ENCODE data around the gene CRISPLD2. TPM values are rescaled to one million over a fixed set of nuclear protein-coding genes. Genes with fewer than 3 reads are reported as not detected.

CRISPLD2 gene
- total RNA-seq (1 to 10 TPM in 4 of 5 donors, under 1 TPM in 1; 0.76 to 2.8 (median 1.8) TPM), total RNA-seq (0.05 to 5.5 (median 1.0) reads per million in 29 experiments)
- 0.87 TPM for total RNA-seq (2013)

GRCh38 chr16:84819644-84820304, at the start of gene CRISPLD2:
Gene CRISPLD2, plus strand, starts transcription at chr16:84819985. Its CDS starts 18,511 bp downstream, at chr16:84838496.
- ATAC-seq (replicated peaks in 1 of 4) (peak; percentile 99 to 100 (median 99)), DNase-seq (peak; percentile 68 to 93 (median 87))
- Histone ChIP-seq H3K4me1 (ENCODE audit: control insufficient read depth in 1 of 2, extremely low read depth in 1 of 2, insufficient read depth in 2 of 2, low read length in 2 of 2) (peaks cover 7 to 16% of the 10 kb centered on the region in 2 experiments), H3K36me3 (ENCODE audit: control insufficient read depth in 2 of 2, extremely low read depth in 1 of 2, insufficient read depth in 1 of 2, low read length in 1 of 2) (no peaks in the 10 kb centered on the region), H3K27ac (ENCODE audit: low read length) (no peak within 1 kb of the TSS), H3K9me3 (no peaks in the 10 kb centered on the region), H3K27me3 (replicated peaks in 1 of 2; ENCODE audit: control insufficient read depth in 2 of 2, extremely low read depth in 1 of 2, insufficient read depth in 2 of 2, low read length in 1 of 2) (peaks cover 0 to 52% of the 10 kb centered on the region in 2 experiments), H3K4me3 (ENCODE audit: control insufficient read depth in 1 of 2, extremely low read depth in 1 of 2, low read length in 1 of 2) (peak within 1 kb of the TSS; percentile 37 to 48)
- Mint-ChIP-seq H3K9me3 (no peaks in the 10 kb centered on the region), H3K36me3 (no peaks in the 10 kb centered on the region), H3K27me3 (peaks cover 14 to 20% of the 10 kb centered on the region in 2 donors), H3K4me3 (peak within 1 kb of the TSS; percentile 68 to 84 (median 78)), H3K4me1 (peaks cover 11 to 18% (median 16%) of the 10 kb centered on the region in 3 donors), H3K27ac (no peak within 1 kb of the TSS)
- ChIA-PET CTCF (interaction anchor here in 1 of 2 donors (0.6 to 0.7 kb wide), 2 partner anchors 81 to 625 kb away, joined by 3 read pairs; no protein-coding TSS in a partner anchor), POLR2A (no interaction called here)
- whole genome bisulfite sequencing (ENCODE audit: insufficient coverage): 5% methylated on average over 53 of the region's 53 CpGs

DNA sequence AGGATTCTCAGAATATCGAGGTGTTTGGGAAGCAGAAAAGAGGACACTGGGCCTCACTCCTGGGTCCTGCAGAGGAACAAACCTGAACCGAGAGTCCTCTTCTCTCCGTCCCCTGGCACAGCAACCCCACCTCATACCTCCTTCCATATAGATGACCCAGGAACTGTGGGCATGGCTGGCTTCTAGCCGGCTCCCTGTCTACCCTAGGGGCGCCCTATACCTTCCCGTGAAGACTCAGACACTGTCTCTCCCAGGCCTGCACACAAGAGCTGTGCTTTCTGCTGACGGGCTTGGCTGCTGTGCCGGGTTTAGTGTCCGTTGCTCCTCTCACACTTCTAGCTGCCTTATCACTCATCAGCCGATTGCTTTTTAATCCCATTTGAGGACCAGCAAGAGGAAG, 46.5 kb upstream of the CRISPLD2 start:
- no peak for ATAC-seq (replicated peaks in 1 of 4)

GRCh38 chr16:84774810-84775209, 45.0 kb upstream of the CRISPLD2 start:
- Histone ChIP-seq H3K27ac (ENCODE audit: low read length) (no peak overlapping the region), H3K4me3 (ENCODE audit: control insufficient read depth in 1 of 2, extremely low read depth in 1 of 2, low read length in 1 of 2) (no peak overlapping the region), H3K27me3 (replicated peaks in 1 of 2; ENCODE audit: control insufficient read depth in 2 of 2, extremely low read depth in 1 of 2, insufficient read depth in 2 of 2, low read length in 1 of 2) (no peaks in the 10 kb centered on the region), H3K9me3 (no peaks in the 10 kb centered on the region), H3K36me3 (ENCODE audit: control insufficient read depth in 2 of 2, extremely low read depth in 1 of 2, insufficient read depth in 1 of 2, low read length in 1 of 2) (peaks cover 21 to 76% of the 10 kb centered on the region in 2 donors), H3K4me1 (ENCODE audit: control insufficient read depth in 1 of 2, extremely low read depth in 1 of 2, insufficient read depth in 2 of 2, low read length in 2 of 2) (no peaks in the 10 kb centered on the region)
- peak overlapping the region in 1 of 2 donors; percentile 36 for H3K27ac Mint-ChIP-seq
- CTCF ChIA-PET: interaction anchor here in 1 of 2 donors (0.5 kb wide), 1 partner anchor 152 kb away, joined by 3 read pairs; no protein-coding TSS in a partner anchor
- no peak overlapping the region for H3K4me3 Mint-ChIP-seq
- WGBS (ENCODE audit: insufficient coverage): 100% methylated on average over 1 of the region's 4 CpGs
- DNase-seq: no peak
- H3K36me3 Mint-ChIP-seq: peaks cover 51% of the 10 kb centered on the region
- H3K9me3 Mint-ChIP-seq: no peaks in the 10 kb centered on the region
- POLR2A ChIA-PET: no interaction called here
- H3K4me1 Mint-ChIP-seq: peaks cover 0 to 3% (median 3%) of the 10 kb centered on the region in 3 donors
- no peaks in the 10 kb centered on the region for H3K27me3 Mint-ChIP-seq
- ATAC-seq (replicated peaks in 1 of 4): no peak

More for the DNA sequence above, 46.5 kb upstream of the CRISPLD2 start:
- Mint-ChIP-seq H3K4me3 (no peak overlapping the region), H3K36me3 (peaks cover 52% of the 10 kb centered on the region), H3K4me1 (peaks cover 4 to 18% (median 18%) of the 10 kb centered on the region in 3 donors), H3K27me3 (no peaks in the 10 kb centered on the region), H3K27ac (peak overlapping the region in 1 of 2 donors; percentile 59), H3K9me3 (no peaks in the 10 kb centered on the region)
- CTCF ChIA-PET: interaction anchor here in 1 of 2 donors (1.8 kb wide), 1 partner anchor 197 kb away, joined by 7 read pairs; no protein-coding TSS in a partner anchor
- H3K4me3 ChIP-seq (ENCODE audit: control insufficient read depth in 1 of 2, extremely low read depth in 1 of 2, low read length in 1 of 2): no peak overlapping the region
- 93% methylated on average over 10 of the region's 10 CpGs for WGBS (ENCODE audit: insufficient coverage)
- H3K9me3 ChIP-seq: no peaks in the 10 kb centered on the region
- no peak overlapping the region for H3K27ac ChIP-seq (ENCODE audit: low read length)
- H3K4me1 ChIP-seq (ENCODE audit: control insufficient read depth in 1 of 2, extremely low read depth in 1 of 2, insufficient read depth in 2 of 2, low read length in 2 of 2): peaks cover 4% of the 10 kb centered on the region in 2 experiments
- POLR2A ChIA-PET: no interaction called here
- peaks cover 21 to 82% of the 10 kb centered on the region in 2 donors for H3K36me3 ChIP-seq (ENCODE audit: control insufficient read depth in 2 of 2, extremely low read depth in 1 of 2, insufficient read depth in 1 of 2, low read length in 1 of 2)
- no peaks in the 10 kb centered on the region for H3K27me3 ChIP-seq (replicated peaks in 1 of 2; ENCODE audit: control insufficient read depth in 2 of 2, extremely low read depth in 1 of 2, insufficient read depth in 2 of 2, low read length in 1 of 2)
- no peak for DNase-seq

GRCh38 chr16:84775262-84775810, 44.4 kb upstream of the CRISPLD2 start:
- ATAC-seq (replicated peaks in 1 of 4): no peak
- H3K27ac Mint-ChIP-seq: peak overlapping the region in 1 of 2 donors; percentile 54
- Histone ChIP-seq H3K36me3 (ENCODE audit: control insufficient read depth in 2 of 2, extremely low read depth in 1 of 2, insufficient read depth in 1 of 2, low read length in 1 of 2) (peaks cover 25 to 75% of the 10 kb centered on the region in 2 donors), H3K27me3 (replicated peaks in 1 of 2; ENCODE audit: control insufficient read depth in 2 of 2, extremely low read depth in 1 of 2, insufficient read depth in 2 of 2, low read length in 1 of 2) (no peaks in the 10 kb centered on the region), H3K4me1 (ENCODE audit: control insufficient read depth in 1 of 2, extremely low read depth in 1 of 2, insufficient read depth in 2 of 2, low read length in 2 of 2) (no peaks in the 10 kb centered on the region), H3K4me3 (ENCODE audit: control insufficient read depth in 1 of 2, extremely low read depth in 1 of 2, low read length in 1 of 2) (no peak overlapping the region), H3K27ac (ENCODE audit: low read length) (no peak overlapping the region), H3K9me3 (no peaks in the 10 kb centered on the region)
- H3K27me3 Mint-ChIP-seq: no peaks in the 10 kb centered on the region
- H3K4me3 Mint-ChIP-seq: no peak overlapping the region
- POLR2A ChIA-PET: no interaction called here
- no peak for DNase-seq
- whole genome bisulfite sequencing (ENCODE audit: insufficient coverage): 90% methylated on average over 8 of the region's 14 CpGs
- H3K9me3 Mint-ChIP-seq: no peaks in the 10 kb centered on the region
- H3K4me1 Mint-ChIP-seq: no peaks in the 10 kb centered on the region
- CTCF ChIA-PET: no interaction called here
- peaks cover 54% of the 10 kb centered on the region for H3K36me3 Mint-ChIP-seq

GRCh38 chr16:84777435-84777834, 42.4 kb upstream of the CRISPLD2 start:
- WGBS (ENCODE audit: insufficient coverage): 100% methylated on average over 2 of the region's 5 CpGs
- Mint-ChIP-seq H3K4me3 (no peak overlapping the region), H3K36me3 (peaks cover 54% of the 10 kb centered on the region), H3K27ac (no peak overlapping the region), H3K9me3 (no peaks in the 10 kb centered on the region), H3K4me1 (no peaks in the 10 kb centered on the region), H3K27me3 (no peaks in the 10 kb centered on the region)
- Histone ChIP-seq H3K36me3 (ENCODE audit: control insufficient read depth in 2 of 2, extremely low read depth in 1 of 2, insufficient read depth in 1 of 2, low read length in 1 of 2) (peaks cover 23 to 62% of the 10 kb centered on the region in 2 donors), H3K9me3 (no peaks in the 10 kb centered on the region), H3K27ac (ENCODE audit: low read length) (no peak overlapping the region), H3K4me1 (ENCODE audit: control insufficient read depth in 1 of 2, extremely low read depth in 1 of 2, insufficient read depth in 2 of 2, low read length in 2 of 2) (no peaks in the 10 kb centered on the region), H3K27me3 (replicated peaks in 1 of 2; ENCODE audit: control insufficient read depth in 2 of 2, extremely low read depth in 1 of 2, insufficient read depth in 2 of 2, low read length in 1 of 2) (no peaks in the 10 kb centered on the region), H3K4me3 (ENCODE audit: control insufficient read depth in 1 of 2, extremely low read depth in 1 of 2, low read length in 1 of 2) (no peak overlapping the region)
- ChIA-PET POLR2A (no interaction called here), CTCF (no interaction called here)
- ATAC-seq (replicated peaks in 1 of 4) (no peak), DNase-seq (no peak)

GRCh38 chr16:84778720-84779119, 41.1 kb upstream of the CRISPLD2 start:
- no peak overlapping the region for H3K4me3 Mint-ChIP-seq
- H3K4me3 ChIP-seq (ENCODE audit: control insufficient read depth in 1 of 2, extremely low read depth in 1 of 2, low read length in 1 of 2): no peak overlapping the region
- H3K27me3 Mint-ChIP-seq: no peaks in the 10 kb centered on the region
- H3K4me1 ChIP-seq (ENCODE audit: control insufficient read depth in 1 of 2, extremely low read depth in 1 of 2, insufficient read depth in 2 of 2, low read length in 2 of 2): no peaks in the 10 kb centered on the region
- no peak for DNase-seq
- H3K27me3 ChIP-seq (replicated peaks in 1 of 2; ENCODE audit: control insufficient read depth in 2 of 2, extremely low read depth in 1 of 2, insufficient read depth in 2 of 2, low read length in 1 of 2): no peaks in the 10 kb centered on the region
- no peak for ATAC-seq (replicated peaks in 1 of 4)
- ChIA-PET CTCF (no interaction called here), POLR2A (no interaction called here)
- peaks cover 13 to 50% of the 10 kb centered on the region in 2 donors for H3K36me3 ChIP-seq (ENCODE audit: control insufficient read depth in 2 of 2, extremely low read depth in 1 of 2, insufficient read depth in 1 of 2, low read length in 1 of 2)
- no peak overlapping the region for H3K27ac Mint-ChIP-seq
- no peak overlapping the region for H3K27ac ChIP-seq (ENCODE audit: low read length)
- WGBS (ENCODE audit: insufficient coverage): 96% methylated on average over 16 of the region's 18 CpGs
- no peaks in the 10 kb centered on the region for H3K9me3 ChIP-seq
- H3K4me1 Mint-ChIP-seq: no peaks in the 10 kb centered on the region
- H3K9me3 Mint-ChIP-seq: no peaks in the 10 kb centered on the region
- peaks cover 44% of the 10 kb centered on the region for H3K36me3 Mint-ChIP-seq
